ENCODE results near the gene CNTNAP2.

- no peak for TF ChIP-seq POLR2A (IDR thresholded peaks at IDR 0.05)
- TF ChIP-seq CTCF (IDR thresholded peaks at IDR 0.05): no peak
These were observed 2231.9 kb downstream of the CNTNAP2 start for GRCh38 chr7:148348466-148348865.

Measured in uterus (tissue), 2 donors.